SIG-M5 treated with dmso at 0.1 percent for 504 hours (cell line): ENCODE results near the gene HCFC1R1.
"Not testable (repeated sequence)": the region's sequence is repeated elsewhere in the genome, so short reads cannot be mapped to it uniquely, and the experiment has no call there.

Source experiments
- DNase-seq: peaks from one replicate; lab custom pipeline; 2025; ENCODE audit not compliant: unreplicated experiment; lab: John Stamatoyannopoulos, UW

The HCFC1R1 gene, protein sequence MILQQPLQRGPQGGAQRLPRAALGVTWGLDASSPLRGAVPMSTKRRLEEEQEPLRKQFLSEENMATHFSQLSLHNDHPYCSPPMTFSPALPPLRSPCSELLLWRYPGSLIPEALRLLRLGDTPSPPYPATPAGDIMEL

DNA sequence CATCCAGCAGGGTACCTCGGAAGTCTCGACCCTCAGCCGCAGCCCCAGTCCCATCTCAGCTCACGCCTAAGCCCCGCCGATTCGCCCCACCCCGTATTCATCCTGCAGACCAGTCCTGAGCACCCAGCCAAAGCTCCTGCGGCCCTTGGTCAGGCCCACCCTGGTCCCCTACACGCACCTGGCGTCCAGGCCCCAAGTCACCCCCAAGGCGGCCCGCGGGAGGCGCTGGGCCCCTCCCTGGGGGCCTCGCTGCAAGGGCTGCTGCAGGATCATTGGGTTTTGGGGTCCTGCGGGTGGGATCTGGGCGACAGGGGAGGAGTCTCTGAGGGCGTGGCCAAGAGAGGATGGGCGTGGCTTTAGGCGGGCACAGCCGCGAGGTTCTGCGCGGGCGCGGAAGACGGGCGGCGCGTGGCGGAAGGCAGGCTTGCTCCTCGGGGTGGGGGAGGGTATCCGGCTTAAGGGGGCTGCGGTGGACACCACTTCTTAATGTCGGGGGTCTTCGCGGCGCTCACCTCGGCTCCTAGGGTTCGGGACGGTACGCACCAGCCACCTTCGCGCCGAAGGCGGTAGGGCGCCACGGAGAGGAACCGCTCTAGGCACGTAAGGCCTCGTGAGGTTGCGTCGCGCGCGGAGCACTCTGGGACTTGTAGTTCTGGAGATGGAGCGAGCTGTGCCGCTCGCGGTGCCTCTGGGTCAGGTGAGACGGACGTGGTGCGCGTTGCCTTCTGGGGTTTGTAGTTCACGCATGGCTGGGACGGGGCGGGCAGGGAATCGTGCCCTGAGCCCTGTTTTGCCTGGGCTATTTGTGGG, at the start of gene HCFC1R1, which contains the start of gene THOC6:
TSS of gene HCFC1R1 (minus strand) at position 274 of the 810 bp plus-strand sequence. CDS start at position 273, 1 bp downstream.
TSS of gene THOC6 (plus strand) at position 367 of the 810 bp plus-strand sequence. CDS start at position 659, 292 bp downstream.
- DNase-seq: peak; percentile 98

DNA sequence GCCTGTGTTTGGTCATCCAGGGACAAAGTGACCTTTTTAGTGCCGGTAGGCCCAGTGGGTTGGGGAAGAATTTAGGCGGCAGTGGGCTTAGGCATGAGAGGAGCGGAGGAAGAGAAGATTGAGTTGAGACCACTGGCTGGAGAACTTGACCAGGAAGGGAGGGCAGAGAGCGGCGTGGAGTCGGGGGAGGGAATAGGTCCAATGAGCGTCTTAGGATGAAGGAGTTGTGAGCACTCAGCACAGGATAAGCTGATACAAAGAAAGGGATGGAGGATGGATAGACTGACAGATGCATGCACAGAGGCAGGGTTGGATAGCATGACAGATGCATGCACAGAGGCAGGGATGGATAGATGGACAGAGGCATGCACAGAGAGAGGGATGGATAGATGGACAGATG, 49.7 kb upstream of the HCFC1R1 start:
- DNase-seq: no peak

DNA sequence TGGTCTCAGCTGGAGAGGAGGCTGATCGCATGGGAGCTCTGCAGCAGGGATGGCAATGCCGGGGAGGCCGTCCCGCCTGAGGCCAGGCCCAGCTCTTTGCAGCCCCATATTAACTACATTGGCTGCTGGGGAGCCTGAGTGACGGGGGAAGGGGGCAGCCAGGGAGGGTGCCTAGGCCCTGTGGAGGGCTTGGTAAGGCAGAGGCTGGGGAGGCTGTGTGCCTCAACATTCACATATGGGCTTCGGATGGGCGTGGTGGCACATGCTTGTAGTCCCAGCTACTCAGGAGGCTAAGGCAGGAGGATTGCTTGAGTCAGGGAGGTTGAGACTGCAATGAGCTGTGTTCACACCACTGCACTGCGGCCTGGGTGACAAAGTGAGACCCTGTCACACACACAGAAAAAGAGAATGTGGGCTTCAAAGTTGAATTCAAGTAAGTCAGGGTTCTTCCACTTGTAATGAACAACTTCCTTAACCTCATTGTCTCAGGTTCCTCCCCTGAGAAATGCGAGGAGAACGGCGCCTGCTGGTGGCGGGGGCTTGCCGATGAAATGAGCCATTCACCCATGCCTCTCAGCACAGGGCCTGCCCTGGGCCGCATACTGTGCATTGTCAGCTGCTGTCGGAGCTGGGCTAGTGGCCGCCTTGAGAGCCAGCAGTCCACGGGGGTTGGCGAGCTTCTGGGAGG, 49.0 kb upstream of the HCFC1R1 start:
- not testable (repeated sequence) for DNase-seq

DNA sequence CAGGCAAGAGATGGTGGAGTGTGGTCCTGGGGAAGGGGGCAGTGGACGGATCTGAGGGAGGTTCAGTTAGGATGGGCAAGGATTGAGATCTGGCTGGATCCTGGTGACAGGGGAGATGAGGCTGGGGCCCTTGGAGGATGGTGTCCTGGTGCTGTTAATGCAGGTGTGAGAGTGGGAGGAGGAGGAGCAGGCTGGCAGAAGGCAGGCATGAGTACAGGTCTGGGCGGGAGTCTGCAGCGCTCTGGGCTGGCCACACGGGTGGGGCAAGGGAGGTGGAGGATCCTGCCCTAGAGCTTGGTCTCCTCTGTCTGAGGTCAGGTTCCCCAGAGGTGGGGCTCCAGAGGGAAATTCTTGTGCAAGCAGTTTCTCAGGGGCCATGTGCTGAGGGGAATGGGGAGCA, 48.4 kb upstream of the HCFC1R1 start:
- DNase-seq: not testable (repeated sequence)

DNA sequence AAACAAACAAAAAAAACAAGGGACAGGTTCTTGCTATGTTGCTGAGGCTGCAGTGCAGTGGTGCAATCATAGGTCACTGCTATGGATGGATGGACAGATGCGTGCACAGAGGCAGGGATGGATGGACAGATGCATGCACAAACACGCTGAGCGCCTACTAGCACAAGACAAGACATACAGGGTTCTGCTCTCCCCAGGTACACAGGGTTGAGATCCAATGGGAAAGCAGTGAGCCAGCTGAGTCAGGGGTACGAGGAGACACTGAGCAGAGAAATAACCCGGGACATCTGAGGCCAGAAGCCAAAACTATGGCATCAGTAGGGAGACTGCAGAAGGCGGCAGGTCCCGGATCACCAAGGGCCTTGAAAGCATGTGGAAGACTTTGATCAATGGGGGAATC, 47.9 kb upstream of the HCFC1R1 start:
- no peak for DNase-seq

DNA sequence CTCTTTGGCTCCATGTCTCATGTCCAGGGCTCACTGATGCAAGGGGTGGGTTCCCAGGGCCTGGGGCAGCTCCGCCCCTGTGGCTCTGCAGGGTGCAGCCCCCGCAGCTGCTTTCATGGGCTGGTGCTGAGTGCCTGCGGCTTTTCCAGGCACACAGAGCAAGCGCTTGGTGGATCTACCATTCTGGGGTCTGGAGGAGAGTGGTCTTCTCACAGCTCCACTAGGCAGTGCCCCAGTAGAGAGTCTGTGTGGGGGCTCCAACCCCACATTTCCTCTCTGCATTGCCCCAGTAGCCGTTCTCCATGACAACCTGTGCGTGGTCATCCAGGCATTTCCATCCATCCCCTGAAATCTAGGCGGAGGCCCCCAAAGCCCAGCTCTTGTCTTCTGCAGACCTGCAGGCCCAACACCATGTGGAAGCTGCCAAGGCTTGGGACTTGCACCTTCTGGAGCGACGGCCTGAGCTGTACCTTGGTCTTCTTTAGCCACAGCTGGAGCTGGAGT, 46.9 kb upstream of the HCFC1R1 start:
- DNase-seq: no peak

DNA sequence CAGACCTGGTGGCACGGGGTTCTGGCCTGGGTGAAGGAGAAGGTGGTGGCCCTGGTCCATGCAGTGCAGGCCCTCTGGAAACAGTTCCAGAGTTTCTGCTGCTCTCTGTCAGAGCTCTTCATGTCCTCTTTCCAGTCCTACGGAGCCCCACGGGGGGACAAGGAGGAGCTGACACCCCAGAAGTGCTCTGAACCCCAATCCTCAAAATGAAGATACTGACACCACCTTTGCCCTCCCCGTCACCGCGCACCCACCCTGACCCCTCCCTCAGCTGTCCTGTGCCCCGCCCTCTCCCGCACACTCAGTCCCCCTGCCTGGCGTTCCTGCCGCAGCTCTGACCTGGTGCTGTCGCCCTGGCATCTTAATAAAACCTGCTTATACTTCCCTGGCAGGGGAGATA, 45.4 kb upstream of the HCFC1R1 start:
- DNase-seq: not testable (repeated sequence)

DNA sequence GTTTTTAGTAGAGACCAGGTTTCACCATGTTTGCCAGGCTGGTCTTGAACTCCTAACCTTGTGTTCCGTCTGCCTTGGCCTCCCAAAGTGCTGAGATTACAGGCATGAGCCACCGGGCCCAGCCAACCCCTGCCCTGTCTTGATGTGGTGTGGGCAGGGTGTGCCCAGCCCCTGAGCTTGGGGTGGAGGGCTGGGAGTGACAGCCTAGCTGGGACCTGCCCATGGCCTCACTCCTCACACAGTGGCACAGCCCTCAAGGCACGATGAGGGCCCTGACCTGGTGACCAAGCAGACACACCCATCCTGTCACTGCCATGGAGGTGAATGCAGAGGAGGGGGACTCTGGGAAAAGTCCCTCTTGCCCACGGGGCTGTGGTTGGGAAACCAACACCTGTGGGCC, 44.7 kb upstream of the HCFC1R1 start:
- DNase-seq: no peak

DNA sequence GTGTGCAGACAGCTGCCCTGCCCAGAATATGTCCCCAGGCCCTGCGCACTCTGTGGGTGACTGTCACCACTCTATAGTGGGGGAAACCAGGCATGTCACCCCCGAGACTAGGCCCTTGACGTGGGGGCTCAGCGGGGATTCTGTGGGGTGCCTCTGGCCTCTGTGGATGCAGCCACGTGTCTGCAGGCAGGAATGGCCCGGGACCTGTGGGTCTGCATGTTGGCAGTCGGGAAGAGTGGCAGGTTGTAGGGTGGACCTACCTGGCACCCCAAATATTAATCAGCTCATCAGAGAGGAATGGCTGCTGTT, 42.7 kb upstream of the HCFC1R1 start:
- DNase-seq: no peak

DNA sequence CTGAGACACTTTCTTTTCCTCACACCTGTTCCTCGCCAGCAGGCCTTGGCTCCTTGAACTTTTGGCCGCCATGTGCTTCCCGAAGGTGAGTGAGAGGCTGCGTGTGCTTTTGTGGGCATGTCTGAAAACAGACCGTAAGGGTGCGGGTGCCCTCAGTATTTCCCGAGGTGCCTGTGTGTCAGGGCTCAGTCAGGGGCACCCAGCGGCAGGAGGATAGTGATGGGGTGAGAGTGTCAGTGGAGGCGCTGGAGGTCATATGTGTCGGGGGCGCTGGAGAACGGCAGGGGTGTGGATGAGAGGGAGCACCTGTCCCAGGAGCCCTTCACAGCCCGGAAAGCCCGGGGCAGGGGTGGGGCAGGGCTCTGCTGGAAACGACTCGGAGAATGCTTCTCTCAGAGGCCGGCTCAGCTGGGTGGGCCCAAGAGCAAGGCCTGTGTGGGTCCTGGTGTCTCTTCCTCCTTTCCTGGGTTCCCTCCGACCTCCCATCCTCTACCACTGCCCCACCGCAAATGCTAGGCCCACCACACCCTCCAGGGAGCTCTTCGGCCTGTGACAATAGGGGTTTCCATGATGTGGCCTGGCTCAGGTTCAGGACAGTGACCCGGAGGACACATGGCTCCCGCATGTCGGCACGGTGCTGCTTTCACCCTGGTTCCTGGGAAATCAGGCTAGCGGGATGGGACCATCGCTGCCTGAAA, 42.1 kb upstream of the HCFC1R1 start:
- DNase-seq: no peak

DNA sequence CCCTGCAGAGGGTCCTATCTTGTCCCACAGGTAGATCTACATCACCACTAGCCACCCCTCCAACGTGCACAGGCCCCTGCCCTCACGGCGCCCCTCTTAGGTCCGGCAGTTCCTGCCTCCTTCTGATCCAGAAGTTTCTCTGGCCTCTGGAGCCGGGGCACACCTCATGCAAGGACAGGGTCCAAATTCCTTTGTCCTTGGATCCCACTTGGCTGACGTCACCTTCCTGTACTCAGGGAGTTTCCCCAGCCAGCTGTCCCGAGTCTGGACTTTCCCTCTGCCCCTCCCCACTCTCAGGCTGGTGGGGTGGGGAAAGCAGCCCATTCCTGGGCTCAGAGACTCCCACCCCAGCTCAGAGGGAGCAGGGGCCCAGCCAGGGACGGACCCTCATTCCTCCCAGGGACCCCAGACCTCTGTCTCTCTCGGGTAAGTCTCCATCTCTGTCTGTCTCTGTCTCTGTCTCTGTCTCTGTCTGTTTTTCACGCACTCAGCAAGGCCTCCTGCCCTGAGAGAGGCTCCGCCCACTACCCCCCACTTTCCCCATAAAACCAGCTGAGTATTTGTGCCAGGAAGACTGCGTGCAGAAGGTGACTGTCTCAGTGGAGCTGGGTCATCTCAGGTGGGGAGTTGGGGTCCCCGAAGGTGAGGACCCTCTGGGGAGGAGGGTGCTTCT, 41.5 kb upstream of the HCFC1R1 start, which contains the start of gene IL32:
TSS of gene IL32 (plus strand) at position 572 of the 673 bp plus-strand sequence. CDS start 172 bp downstream, outside the sequence.
- DNase-seq: no peak

DNA sequence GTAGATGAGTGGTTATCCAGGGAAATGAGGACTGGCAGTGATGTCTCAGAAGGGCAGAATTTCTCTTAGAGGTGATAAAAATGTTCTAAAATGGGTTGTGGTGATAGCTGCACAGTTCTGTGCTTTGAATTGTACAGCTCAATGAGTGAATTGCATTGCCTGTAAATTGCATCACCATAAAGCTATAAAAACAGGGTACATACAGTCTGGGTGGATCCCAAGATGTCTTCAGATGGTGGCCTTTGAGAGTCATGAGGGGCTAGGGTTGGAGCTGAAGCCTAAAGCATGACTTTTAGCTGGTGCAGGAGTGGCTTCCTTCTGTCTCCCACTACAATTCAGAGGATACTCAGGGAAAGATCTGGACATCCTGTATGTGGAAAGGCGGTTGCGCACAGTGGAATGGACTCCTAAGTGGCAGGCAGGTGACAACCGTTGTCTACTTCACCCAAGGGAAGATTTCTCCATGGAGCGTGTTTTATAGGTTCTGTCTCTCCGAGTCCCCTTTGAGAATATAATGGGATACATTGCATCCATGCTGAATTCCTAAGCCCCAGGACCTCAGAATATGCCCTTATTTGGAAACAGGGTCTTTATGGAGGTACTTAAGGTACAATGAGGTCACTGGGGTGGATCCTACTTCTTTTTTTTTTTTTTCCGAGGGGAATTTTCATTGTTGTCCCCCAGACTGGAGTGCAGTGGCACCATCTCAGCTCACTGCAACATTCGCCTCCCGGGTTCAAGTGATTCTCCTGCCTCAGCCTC, 40.1 kb upstream of the HCFC1R1 start:
- no peak for DNase-seq

DNA sequence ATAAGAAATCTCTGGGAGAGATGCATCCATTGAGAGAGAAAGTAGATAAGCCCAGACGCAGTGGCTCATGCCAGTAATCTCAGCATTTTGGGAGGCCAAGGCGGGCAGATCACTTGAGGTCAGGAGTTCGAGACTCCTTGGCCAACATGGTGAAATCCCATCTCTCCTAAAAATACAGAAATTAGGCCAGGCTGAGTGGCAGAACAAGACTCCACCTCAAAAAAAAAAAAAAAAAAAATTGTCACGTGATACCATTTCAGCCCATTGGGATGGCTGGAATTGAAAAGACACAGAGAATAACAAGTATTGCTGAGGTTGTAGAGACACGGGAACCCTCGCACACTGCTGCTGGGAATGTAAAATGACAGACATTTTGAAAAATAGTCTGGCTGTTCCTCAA, 38.8 kb upstream of the HCFC1R1 start:
- no peak for DNase-seq

DNA sequence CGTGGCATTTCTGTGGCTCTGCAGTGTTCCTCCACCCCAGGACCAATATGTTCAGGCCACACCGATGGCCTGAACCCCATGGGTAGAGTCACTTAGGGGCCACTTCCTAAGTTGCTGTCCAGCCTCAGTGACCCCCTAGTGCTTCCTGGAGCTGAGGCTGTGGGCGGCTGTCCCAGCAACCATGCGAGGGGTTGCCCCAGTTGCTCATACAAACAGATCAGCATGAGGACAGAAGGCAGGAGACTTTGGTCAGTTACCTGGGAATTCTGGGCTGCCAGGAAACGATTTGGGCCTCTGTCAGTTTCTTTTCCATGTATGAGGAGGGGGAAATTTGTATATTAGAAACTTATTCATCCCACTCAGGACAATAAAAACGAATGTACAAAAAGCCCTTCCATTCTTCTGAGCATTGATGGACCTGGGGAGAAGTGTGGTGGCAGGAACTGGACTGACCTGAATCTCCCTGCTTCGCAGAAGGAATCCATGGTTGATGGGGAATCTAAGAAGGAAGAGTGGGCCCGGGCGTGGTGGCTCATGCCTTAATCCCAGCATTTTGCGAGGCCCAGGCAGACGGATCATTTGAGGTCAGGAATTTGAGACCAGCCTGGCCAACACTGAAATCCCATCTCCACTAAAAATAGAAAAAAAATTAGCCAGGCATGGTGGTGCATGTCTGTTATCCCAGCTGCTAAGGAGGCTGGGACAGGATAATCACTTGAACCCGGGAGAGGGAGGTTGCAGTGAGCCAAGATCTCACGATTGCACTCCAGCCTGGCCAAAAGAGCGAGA, 36.8 kb upstream of the HCFC1R1 start:
- no peak for DNase-seq

DNA sequence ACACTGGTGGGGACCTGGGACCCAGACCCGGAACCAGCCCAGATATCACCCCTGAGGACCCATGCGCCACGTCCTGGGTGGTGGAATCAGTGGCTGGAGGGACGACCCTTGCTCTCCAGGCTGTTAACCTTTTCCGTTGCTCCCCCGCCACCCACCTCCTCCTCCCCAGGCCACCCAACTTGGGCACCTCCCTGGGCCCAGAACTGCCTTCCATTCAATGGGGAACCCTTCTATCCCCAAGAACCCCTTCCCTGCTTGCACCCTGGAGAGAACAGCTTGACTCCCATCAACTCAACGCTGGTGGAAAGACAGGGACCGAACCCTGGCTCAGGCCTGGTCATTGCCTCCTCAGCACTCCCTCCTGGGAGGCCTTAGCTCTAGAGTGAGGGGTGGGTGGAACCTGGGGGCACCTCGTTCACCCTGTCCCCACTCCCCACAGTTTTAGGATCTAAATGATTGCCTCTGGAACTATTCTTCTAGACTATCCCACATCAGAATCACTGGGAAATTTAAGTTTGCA, 36.0 kb upstream of the HCFC1R1 start:
- DNase-seq: no peak

DNA sequence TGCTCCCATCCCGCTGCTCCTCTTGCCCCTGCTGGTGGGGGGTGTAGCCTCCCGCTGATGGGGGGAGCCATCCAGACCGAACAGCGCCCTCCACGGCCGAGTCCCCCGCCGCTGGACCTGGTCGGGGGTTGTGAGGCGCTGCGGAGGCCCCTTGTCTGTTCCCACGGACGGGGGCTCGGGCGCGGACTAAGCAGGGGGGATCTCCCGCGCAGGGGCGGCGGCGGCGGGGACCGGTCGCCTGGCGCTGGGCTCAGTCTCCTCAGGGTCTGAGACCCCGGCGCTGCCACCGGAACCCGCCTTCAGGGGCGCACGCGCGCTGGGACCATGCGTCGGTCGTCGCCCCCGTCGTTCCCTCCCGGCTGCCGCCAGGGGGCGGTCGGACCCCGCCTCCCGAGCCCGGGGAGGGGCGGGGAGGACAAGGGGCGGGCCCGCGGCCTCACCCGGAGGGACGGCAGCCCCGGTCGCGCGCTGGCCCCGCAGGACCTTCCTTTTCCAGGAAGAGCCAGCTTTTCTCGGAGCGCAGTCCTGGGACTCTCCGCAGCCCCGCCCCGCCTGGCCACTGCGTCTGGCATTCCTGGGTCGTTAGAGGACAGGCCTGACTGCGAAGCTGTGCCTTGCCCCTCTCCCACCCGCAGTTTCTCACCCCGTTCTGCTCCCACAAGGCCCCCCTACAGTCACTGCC, 35.4 kb upstream of the HCFC1R1 start:
- DNase-seq: peak; percentile 56

DNA sequence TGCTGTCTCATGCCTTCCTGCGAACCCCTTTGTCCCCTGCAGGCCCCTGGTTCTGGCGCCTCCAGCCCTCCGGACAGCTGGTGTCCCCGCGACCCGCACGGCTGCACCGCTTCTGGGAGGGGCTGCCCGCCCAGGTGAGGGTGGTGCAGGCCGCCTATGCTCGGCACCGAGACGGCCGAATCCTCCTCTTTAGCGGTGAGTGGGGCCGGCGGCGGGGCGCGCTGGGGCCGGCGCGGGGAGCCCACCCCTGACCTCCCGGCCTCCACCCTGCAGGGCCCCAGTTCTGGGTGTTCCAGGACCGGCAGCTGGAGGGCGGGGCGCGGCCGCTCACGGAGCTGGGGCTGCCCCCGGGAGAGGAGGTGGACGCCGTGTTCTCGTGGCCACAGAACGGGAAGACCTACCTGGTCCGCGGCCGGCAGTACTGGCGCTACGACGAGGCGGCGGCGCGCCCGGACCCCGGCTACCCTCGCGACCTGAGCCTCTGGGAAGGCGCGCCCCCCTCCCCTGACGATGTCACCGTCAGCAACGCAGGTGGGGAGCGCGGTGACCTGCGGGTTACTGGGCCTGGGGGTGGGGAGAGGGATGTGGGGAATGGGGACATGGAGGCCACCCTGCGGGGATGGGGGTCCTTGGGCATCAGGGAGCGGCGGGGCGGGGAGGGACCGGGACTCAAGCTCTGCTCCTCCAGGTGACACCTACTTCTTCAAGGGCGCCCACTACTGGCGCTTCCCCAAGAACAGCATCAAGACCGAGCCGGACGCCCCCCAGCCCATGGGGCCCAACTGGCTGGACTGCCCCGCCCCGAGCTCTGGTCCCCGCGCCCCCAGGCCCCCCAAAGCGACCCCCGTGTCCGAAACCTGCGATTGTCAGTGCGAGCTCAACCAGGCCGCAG, 34.6 kb upstream of the HCFC1R1 start:
- peak; percentile 26 for DNase-seq
